Fibroblast of skin of right quadriceps (primary cell): ENCODE measurements around the gene MYLK3.
"Not testable (repeated sequence)": the region's sequence is repeated elsewhere in the genome, so short reads cannot be mapped to it uniquely, and the experiment has no call there.

ENCODE experiments used
- DNase-seq: peaks from one replicate; pipeline ENCODE4 v3.0.0-alpha.2; 2013

MYLK3 gene

GRCh38 chr16:46688654-46689364 lies 59.3 kb downstream of the MYLK3 start, which contains the start of gene VPS35:
VPS35 (minus strand) TSS chr16:46689178; CDS start chr16:46689133, 45 bp downstream.
- DNase-seq = peak; percentile 99

DNA sequence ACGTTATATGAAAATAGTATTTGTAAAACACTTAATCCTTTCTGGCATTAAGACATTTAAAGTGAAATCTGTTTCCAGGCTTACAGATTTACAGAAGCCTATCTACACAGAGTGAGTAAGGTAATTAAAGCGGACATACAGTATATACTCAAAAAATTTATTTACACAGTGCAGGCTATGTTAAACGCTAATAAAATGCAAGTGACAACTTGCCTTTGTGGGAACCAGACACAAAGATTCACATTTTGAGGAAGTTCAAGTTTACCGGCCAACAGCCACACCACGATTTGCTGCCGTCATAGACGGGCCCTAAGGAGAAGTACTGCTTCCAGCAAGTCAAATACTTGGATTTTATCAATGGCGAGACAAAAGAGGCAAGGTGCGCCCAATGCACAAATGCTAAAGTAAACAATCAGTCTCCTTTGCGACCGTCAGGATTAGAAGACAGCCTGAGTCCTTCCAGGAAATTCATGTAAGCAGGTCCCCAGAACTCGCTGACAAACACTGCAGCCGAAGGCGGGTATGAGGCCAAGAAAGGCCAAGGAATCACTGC lies 60.0 kb downstream of the MYLK3 start:
- peak; percentile 2 for DNase-seq

GRCh38 chr16:46687486-46687885 lies 60.7 kb downstream of the MYLK3 start:
- DNase-seq = no peak

- no peak for DNase-seq
Observed at GRCh38 chr16:46686815-46687473, 61.2 kb downstream of the MYLK3 start.

- DNase-seq = not testable (repeated sequence)
Observed at GRCh38 chr16:46681867-46682266, 66.3 kb downstream of the MYLK3 start.

DNA sequence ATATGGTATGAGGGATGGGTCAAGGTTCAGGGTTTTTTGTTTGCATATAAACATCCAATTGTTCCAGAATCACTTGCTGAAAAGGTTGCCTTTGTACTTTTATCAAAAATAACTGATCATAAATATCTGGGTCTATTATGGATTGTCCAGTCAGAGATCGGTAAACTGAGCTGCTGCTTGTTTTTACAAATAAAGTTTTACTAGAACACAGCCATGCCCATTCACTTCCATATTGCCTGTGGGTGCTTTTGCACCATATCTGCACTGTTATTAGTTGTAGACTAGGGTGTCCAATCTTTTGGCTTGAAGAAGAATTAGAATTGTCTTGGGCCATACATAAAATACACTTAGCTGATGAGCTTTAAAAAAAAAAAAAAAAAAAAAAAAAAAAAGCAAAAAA lies 70.2 kb downstream of the MYLK3 start:
- not testable (repeated sequence) for DNase-seq

- DNase-seq = peak; percentile 41
Observed at GRCh38 chr16:46673320-46674013, 74.7 kb downstream of the MYLK3 start.

GRCh38 chr16:46662123-46662522 lies 86.0 kb downstream of the MYLK3 start:
- DNase-seq = no peak

DNA sequence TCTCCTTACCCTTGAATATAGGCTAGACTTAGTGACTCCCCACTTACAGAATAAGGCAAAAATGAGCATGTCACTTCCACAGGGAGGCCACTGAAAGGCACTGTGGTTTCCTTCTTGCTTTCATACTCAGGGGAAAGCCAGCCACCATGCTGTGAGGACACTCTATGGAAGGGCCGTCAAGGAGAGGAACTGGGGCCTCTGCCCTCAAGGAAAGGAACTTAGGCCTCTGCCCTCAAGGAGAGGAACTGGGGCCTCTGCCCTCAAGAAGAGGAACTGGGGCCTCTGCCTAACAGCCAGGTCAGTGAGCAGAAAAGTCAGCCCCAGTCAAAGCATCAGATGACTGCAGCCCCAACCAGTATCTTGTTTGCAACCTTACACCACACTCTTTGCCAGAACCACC lies 89.2 kb downstream of the MYLK3 start:
- DNase-seq = no peak
